Adrenal gland (tissue), 12 donors: ENCODE data around the gene FMN1. TPM values are rescaled to one million over a fixed set of nuclear protein-coding genes. Genes with fewer than 3 reads are reported as not detected.

Source experiments
- DNase-seq, 7 donors: peaks; one replicate each; pipeline ENCODE4 v3.0.0-alpha.2; 2019 to 2020
- H3K27ac ChIP-seq, 5 donors: fragments of 200-600 bp; sonication (generic) in 4 of 5; 1 replicate in 3 of 5; 2 replicates in 2 of 5; pipeline versions ENCODE4 v1.5.1 to v1.8.0; 2016 to 2020; ENCODE audit warnings: mild to moderate bottlenecking in 1 of 5
- H3K27me3 ChIP-seq: fragments of 200-600 bp; 2 replicates; pipeline ENCODE4 v1.8.0; 2021
- H3K36me3 ChIP-seq, 2 donors: fragments of 200-600 bp; replicated peaks in 1 of 2; 1 replicate in 1 of 2; 2 replicates in 1 of 2; pipeline versions ENCODE4 v1.5.1 to v1.8.0; 2018 to 2022
- H3K4me1 ChIP-seq, 2 donors: fragments of 200-600 bp; replicated peaks in 1 of 2; 1 replicate in 1 of 2; 2 replicates in 1 of 2; pipeline versions ENCODE4 v1.5.1 to v1.8.0; 2018 to 2021
- H3K4me3 ChIP-seq, 4 donors: fragments of 200-600 bp; sonication (generic) in 3 of 4; one replicate each; pipeline ENCODE4 v1.5.1; 2016 to 2018
- H3K9me3 ChIP-seq, 3 donors: fragments of 200-600 bp; sonication (generic) in 1 of 3; replicated peaks in 1 of 3; 1 replicate in 2 of 3; 2 replicates in 1 of 3; pipeline versions ENCODE4 v1.5.1 to v1.8.0; 2016 to 2021
- CTCF ChIP-seq, 6 experiments: fragments of 450-650 bp in 4 of 6; fragments of 200-600 bp in 2 of 6; sonication (generic) in 1 of 6; IDR thresholded peaks; 1 replicate in 5 of 6; 2 replicates in 1 of 6; pipeline versions ENCODE4 v1.5.1 to v1.8.0; 2016 to 2021; ENCODE audit warnings: antibody characterized with exemption in 6 of 6, mild to moderate bottlenecking in 2 of 6, moderate library complexity in 1 of 6
- POLR2A ChIP-seq, 2 donors: fragments of 450-650 bp; IDR thresholded peaks; one replicate each; pipeline ENCODE4 v1.6.1; 2017; ENCODE audit warnings: antibody characterized with exemption in 2 of 2, mild to moderate bottlenecking in 2 of 2, moderate library complexity in 1 of 2
- WGBS, 4 donors: extraction: QIAGEN DNeasy Blood & Tissue Kit in 2 of 4; methylation state at CpG; one replicate each; pipeline versions ENCODE4 v1.1.5 to v1.1.7; 2013 to 2017; 5-methylcytosine and 5-hydroxymethylcytosine counted together
- intact Hi-C, 2 donors: fragments of 100-400 bp; cut with DNase I; formaldehyde crosslinking; loops; one replicate each; pipeline versions ENCODE4 v1.14.1 to v1.15.0; 2022 to 2023
- polyA plus RNA-seq, 3 donors: library from polyadenylated mRNA; stranded (reverse); fragments of 200-250 nt in 2 of 3; fragments of 350-450 nt in 1 of 3; fragmentation: Illumina TruSeq in 1 of 3; extraction: RNeasy Lipid Tissue Mini Kit (QIAGEN cat#74804) in 1 of 3; gene quantifications; one replicate each; pipeline ENCODE4 v1.2.3, GENCODE V29; 2013 to 2014
- total RNA-seq, 9 donors: library from RNA; depleted of rRNA in 4 of 9; stranded (reverse); fragments of >200 nt in 4 of 9; fragments of 120-200 nt in 1 of 9; fragmentation: NEBNext Ultra II Directional in 1 of 9; extraction: Animal tissue kit (Norgen Biotek cat#: 25700) in 1 of 9; gene quantifications; one replicate each; pipeline versions ENCODE4 v1.1.0 to v1.2.4, GENCODE V29; 2013 to 2023
- donor health status: healthy with polysubstance abuse.
- donor health status: Bipolar disorder and iron deficiency.
- donor health status: DM: yes; HTN: yes; CAD: no.
- donor health status: DM: no; HTN: no; CAD: no.
- donor health status: DM: no; HTN: no; CAD: no.
- donor health status: DM: yes; HTN: yes; CAD: no.

Gene FMN1
- total and polyA plus RNA-seq, 12 donors: 0.37 to 29.2 (median 11.4) TPM

DNA sequence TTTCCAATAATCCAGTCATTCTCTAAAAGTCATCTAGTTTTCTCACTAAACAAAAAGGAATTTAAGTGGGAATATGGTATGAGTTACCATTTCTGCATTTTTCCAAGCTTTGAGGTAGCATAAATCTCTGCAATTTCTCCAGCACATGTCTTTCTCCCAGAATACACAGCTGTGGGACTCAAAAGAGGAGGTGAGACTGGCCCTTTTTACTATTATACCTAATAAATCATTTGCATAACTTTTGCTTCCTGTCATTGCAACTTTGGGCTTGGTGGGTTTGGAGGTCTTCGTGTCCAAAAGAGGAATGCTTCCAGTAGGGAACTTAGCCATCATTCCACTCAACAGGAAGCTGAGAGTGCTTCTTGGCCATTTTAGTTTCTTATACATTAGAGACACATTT, 94.8 kb downstream of the FMN1 start:
- Histone ChIP-seq H3K36me3 (no peaks in the 10 kb centered on the region), H3K4me3 (no peak overlapping the region), H3K27me3 (no peaks in the 10 kb centered on the region), H3K9me3 (no peaks in the 10 kb centered on the region), H3K27ac (no peak overlapping the region), H3K4me1 (no peaks in the 10 kb centered on the region)
- no peak for DNase-seq
- 34 to 44% (median 37%) methylated on average over 1 of the region's 1 CpG for WGBS, 4 donors
- intact Hi-C loops: loop anchor here in 1 of 2 donors (10.0 kb wide), 1 partner anchor 595 kb away; no protein-coding TSS in a partner anchor
- TF ChIP-seq POLR2A (IDR thresholded peaks at IDR 0.05): no peak
- no peak for TF ChIP-seq CTCF (IDR thresholded peaks at IDR 0.05)

- no peak for TF ChIP-seq POLR2A (IDR thresholded peaks at IDR 0.05)
- TF ChIP-seq CTCF (IDR thresholded peaks at IDR 0.05): no peak
- 71 to 90% (median 86%) methylated on average over 3 of the region's 3 CpGs for WGBS, 4 donors
- Histone ChIP-seq H3K4me1 (no peaks in the 10 kb centered on the region), H3K27me3 (no peaks in the 10 kb centered on the region), H3K36me3 (no peaks in the 10 kb centered on the region), H3K27ac (no peak overlapping the region), H3K4me3 (no peak overlapping the region), H3K9me3 (no peaks in the 10 kb centered on the region)
- DNase-seq: no peak
- intact Hi-C loops: loop anchor here in 1 of 2 donors (10.0 kb wide), 1 partner anchor 596 kb away; no protein-coding TSS in a partner anchor
Measured at GRCh38 chr15:33099213-33099612, 95.3 kb downstream of the FMN1 start.

- H3K27me3 ChIP-seq: no peaks in the 10 kb centered on the region
- TF ChIP-seq CTCF (IDR thresholded peaks at IDR 0.05): no peak
- TF ChIP-seq POLR2A (IDR thresholded peaks at IDR 0.05): no peak
- no peaks in the 10 kb centered on the region for H3K4me1 ChIP-seq
- no peak overlapping the region for H3K27ac ChIP-seq
- DNase-seq: no peak
- intact Hi-C loops: loop anchor here in 1 of 2 donors (10.0 kb wide), 1 partner anchor 596 kb away; no protein-coding TSS in a partner anchor
- H3K4me3 ChIP-seq: no peak overlapping the region
- no peaks in the 10 kb centered on the region for H3K36me3 ChIP-seq
- 74 to 86% (median 80%) methylated on average over 7 of the region's 7 CpGs for WGBS, 4 donors
- no peaks in the 10 kb centered on the region for H3K9me3 ChIP-seq
Measured at GRCh38 chr15:33098094-33099058, 96.1 kb downstream of the FMN1 start.

- no peaks in the 10 kb centered on the region for H3K36me3 ChIP-seq
- intact Hi-C loops: loop anchor here in 1 of 2 donors (10.0 kb wide), 1 partner anchor 599 kb away; no protein-coding TSS in a partner anchor
Measured at GRCh38 chr15:33096134-33096533, 98.4 kb downstream of the FMN1 start.

More at GRCh38 chr15:33096134-33096533, 98.4 kb downstream of the FMN1 start:
- 83 to 88% (median 85%) methylated on average over 3 of the region's 3 CpGs for WGBS, 4 donors
- Histone ChIP-seq H3K9me3 (no peaks in the 10 kb centered on the region), H3K27ac (no peak overlapping the region), H3K27me3 (no peaks in the 10 kb centered on the region), H3K4me3 (no peak overlapping the region), H3K4me1 (no peaks in the 10 kb centered on the region)
- DNase-seq: no peak
- TF ChIP-seq CTCF (IDR thresholded peaks at IDR 0.05): no peak
- no peak for TF ChIP-seq POLR2A (IDR thresholded peaks at IDR 0.05)
